Astrocyte (in vitro differentiated cells and primary cell): ENCODE data around the gene SYPL2. TPM values are rescaled to one million over a fixed set of nuclear protein-coding genes. Genes with fewer than 3 reads are reported as not detected.

Experiments
- DNase-seq: peaks from one replicate; pipeline ENCODE4 v3.0.0-alpha.2; 2010; ENCODE audit warnings: low read depth
- FAIRE-seq: peaks from 2 replicates; lab custom pipeline; 2011; peaks lifted over from hg19 to GRCh38; lab: Jason Lieb, UNC
- H2AFZ ChIP-seq: 2 replicates; pipeline ENCODE4 v1.6.0; 2012; ENCODE audit warnings: low read depth, low read length, inconsistent platforms
- H3K27ac ChIP-seq: 2 replicates; pipeline ENCODE4 v1.5.1; 2011; ENCODE audit warnings: low read depth, low read length, inconsistent platforms
- H3K27me3 ChIP-seq: 2 replicates; pipeline ENCODE4 v1.6.0; 2011; ENCODE audit warnings: low read length, inconsistent platforms; ENCODE audit not compliant: insufficient read depth
- H3K36me3 ChIP-seq: 2 replicates; pipeline ENCODE4 v1.5.1; 2011; ENCODE audit warnings: low read length, inconsistent platforms; ENCODE audit not compliant: insufficient read depth
- H3K4me1 ChIP-seq: 2 replicates; pipeline ENCODE4 v1.5.1; 2011; ENCODE audit warnings: low read length, inconsistent platforms; ENCODE audit not compliant: insufficient read depth
- H3K4me2 ChIP-seq: 2 replicates; pipeline ENCODE4 v1.6.0; 2012; ENCODE audit warnings: low read length, inconsistent platforms
- H3K4me3 ChIP-seq: 2 replicates; pipeline ENCODE4 v1.5.1; 2011; ENCODE audit warnings: low read depth, mild to moderate bottlenecking, low read length, inconsistent platforms; ENCODE audit not compliant: insufficient read depth
- H3K79me2 ChIP-seq: 2 replicates; pipeline ENCODE4 v1.6.0; 2012; ENCODE audit warnings: mild to moderate bottlenecking, low read length, inconsistent platforms; ENCODE audit not compliant: insufficient read depth
- H3K9ac ChIP-seq: 2 replicates; pipeline ENCODE4 v1.6.0; 2012; ENCODE audit warnings: mild to moderate bottlenecking, low read length, inconsistent platforms
- H3K9me3 ChIP-seq: 2 replicates; pipeline ENCODE4 v1.5.1; 2012; ENCODE audit warnings: low read depth, mild to moderate bottlenecking, low read length, inconsistent platforms; ENCODE audit not compliant: insufficient read depth
- H4K20me1 ChIP-seq: 2 replicates; pipeline ENCODE4 v1.6.0; 2012; ENCODE audit warnings: low read length, inconsistent platforms; ENCODE audit not compliant: insufficient read depth
- H3K27ac Mint-ChIP-seq: one replicate; pipeline ENCODE4 v1.8.0; 2021; ENCODE audit warnings: mild to moderate bottlenecking, mixed read lengths; ENCODE audit not compliant: unreplicated experiment
- H3K27me3 Mint-ChIP-seq: one replicate; pipeline ENCODE4 v1.8.0; 2021; ENCODE audit warnings: low read depth, mixed read lengths; ENCODE audit not compliant: unreplicated experiment
- H3K36me3 Mint-ChIP-seq: one replicate; pipeline ENCODE4 v1.8.0; 2021; ENCODE audit warnings: low read depth, mixed read lengths; ENCODE audit not compliant: unreplicated experiment
- H3K4me1 Mint-ChIP-seq: one replicate; pipeline ENCODE4 v1.8.0; 2021; ENCODE audit warnings: low read depth, mixed read lengths; ENCODE audit not compliant: unreplicated experiment
- H3K4me3 Mint-ChIP-seq: one replicate; pipeline ENCODE4 v1.8.0; 2021; ENCODE audit warnings: mild to moderate bottlenecking, moderate library complexity, mixed read lengths; ENCODE audit not compliant: unreplicated experiment
- H3K9me3 Mint-ChIP-seq: one replicate; pipeline ENCODE4 v1.8.0; 2021; ENCODE audit warnings: mild to moderate bottlenecking, mixed read lengths; ENCODE audit not compliant: unreplicated experiment
- EZH2 ChIP-seq: IDR thresholded peaks from 2 replicates; pipeline ENCODE4 v1.6.1; 2012; ENCODE audit warnings: mild to moderate bottlenecking, low read length, inconsistent platforms; ENCODE audit not compliant: insufficient read depth
- total RNA-seq: library from RNA; stranded (reverse); gene quantifications from 2 replicates; pipeline ENCODE4 v1.2.1, GENCODE V29; 2021
- TF ChIP-seq, protein P1 (sequence below): IDR thresholded peaks from 2 replicates; pipeline ENCODE4 v1.5.1; 2011; ENCODE audit warnings: low read depth, mild to moderate bottlenecking, inconsistent platforms, low read length, moderate library complexity; ENCODE audit not compliant: insufficient read depth

SYPL2 gene
- total RNA-seq, 1 donor from 2014 or later: 0.70 TPM

DNA sequence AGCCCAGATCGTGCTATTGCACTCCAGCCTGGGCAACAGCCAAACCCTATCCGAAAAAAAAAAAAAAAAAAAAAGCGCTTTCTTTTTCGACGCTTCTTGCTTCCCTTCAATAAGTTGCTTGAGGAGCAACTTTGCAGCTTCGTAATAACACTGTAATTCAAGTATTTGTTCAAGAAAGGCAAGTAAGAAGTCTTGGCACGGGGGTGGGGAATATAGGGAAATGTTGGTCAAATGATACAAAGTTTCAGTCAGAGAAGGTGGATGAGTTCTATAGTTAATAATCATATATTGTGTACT, 39.2 kb upstream of the SYPL2 start:
- Mint-ChIP-seq H3K27ac (peak overlapping the region; percentile 13), H3K27me3 (no peaks in the 10 kb centered on the region), H3K9me3 (no peaks in the 10 kb centered on the region), H3K4me3 (peak overlapping the region; percentile 93), H3K36me3 (no peaks in the 10 kb centered on the region), H3K4me1 (peaks cover 16% of the 10 kb centered on the region)
- TF ChIP-seq EZH2: no peak
- TF ChIP-seq, protein P1, sequence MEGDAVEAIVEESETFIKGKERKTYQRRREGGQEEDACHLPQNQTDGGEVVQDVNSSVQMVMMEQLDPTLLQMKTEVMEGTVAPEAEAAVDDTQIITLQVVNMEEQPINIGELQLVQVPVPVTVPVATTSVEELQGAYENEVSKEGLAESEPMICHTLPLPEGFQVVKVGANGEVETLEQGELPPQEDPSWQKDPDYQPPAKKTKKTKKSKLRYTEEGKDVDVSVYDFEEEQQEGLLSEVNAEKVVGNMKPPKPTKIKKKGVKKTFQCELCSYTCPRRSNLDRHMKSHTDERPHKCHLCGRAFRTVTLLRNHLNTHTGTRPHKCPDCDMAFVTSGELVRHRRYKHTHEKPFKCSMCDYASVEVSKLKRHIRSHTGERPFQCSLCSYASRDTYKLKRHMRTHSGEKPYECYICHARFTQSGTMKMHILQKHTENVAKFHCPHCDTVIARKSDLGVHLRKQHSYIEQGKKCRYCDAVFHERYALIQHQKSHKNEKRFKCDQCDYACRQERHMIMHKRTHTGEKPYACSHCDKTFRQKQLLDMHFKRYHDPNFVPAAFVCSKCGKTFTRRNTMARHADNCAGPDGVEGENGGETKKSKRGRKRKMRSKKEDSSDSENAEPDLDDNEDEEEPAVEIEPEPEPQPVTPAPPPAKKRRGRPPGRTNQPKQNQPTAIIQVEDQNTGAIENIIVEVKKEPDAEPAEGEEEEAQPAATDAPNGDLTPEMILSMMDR: no peak
- Histone ChIP-seq H2AFZ (peak overlapping the region; percentile 84), H3K4me2 (peak overlapping the region; percentile 97), H3K27me3 (no peaks in the 10 kb centered on the region), H4K20me1 (peaks cover 28% of the 10 kb centered on the region), H3K36me3 (no peaks in the 10 kb centered on the region), H3K27ac (peak overlapping the region; percentile 84), H3K79me2 (peaks cover 43% of the 10 kb centered on the region), H3K9me3 (no peaks in the 10 kb centered on the region), H3K4me3 (peak overlapping the region; percentile 92), H3K9ac (peak overlapping the region; percentile 91), H3K4me1 (peaks cover 8% of the 10 kb centered on the region)
- FAIRE-seq: no peak
- no peak for DNase-seq

DNA sequence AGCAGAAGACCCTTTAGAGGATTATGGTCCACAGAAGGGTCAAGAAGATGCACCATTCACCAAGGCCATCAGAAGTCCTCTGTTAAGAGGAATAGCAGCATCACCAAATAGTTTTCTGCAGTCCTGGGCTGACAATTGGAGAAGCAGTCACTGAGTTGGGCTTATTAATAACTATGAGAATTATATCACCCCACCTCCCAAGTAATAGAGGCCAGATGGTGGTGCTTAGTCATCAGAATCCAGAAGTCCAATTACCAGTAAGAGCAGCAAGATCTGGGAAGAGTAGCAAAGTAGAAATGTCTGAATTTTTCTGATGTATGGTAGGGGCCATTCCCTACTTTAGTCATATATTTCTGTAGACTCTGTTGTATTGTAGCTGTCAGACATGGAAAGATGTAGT, 34.0 kb upstream of the SYPL2 start:
- Mint-ChIP-seq H3K27ac (no peak overlapping the region), H3K9me3 (peaks cover 4% of the 10 kb centered on the region), H3K4me3 (no peak overlapping the region), H3K4me1 (no peaks in the 10 kb centered on the region), H3K27me3 (no peaks in the 10 kb centered on the region), H3K36me3 (peaks cover 2% of the 10 kb centered on the region)
- no peaks in the 10 kb centered on the region for H3K36me3 ChIP-seq
- H3K79me2 ChIP-seq: peaks cover 3% of the 10 kb centered on the region
- no peak overlapping the region for H3K4me3 ChIP-seq
- TF ChIP-seq EZH2: no peak
- TF ChIP-seq, protein P1: no peak
- DNase-seq: no peak
- H3K9me3 ChIP-seq: no peaks in the 10 kb centered on the region
- no peaks in the 10 kb centered on the region for H4K20me1 ChIP-seq
- H3K27me3 ChIP-seq: no peaks in the 10 kb centered on the region
- H3K9ac ChIP-seq: no peak overlapping the region
- no peak overlapping the region for H3K4me2 ChIP-seq
- no peak overlapping the region for H2AFZ ChIP-seq
- no peak overlapping the region for H3K27ac ChIP-seq
- FAIRE-seq: no peak
- no peaks in the 10 kb centered on the region for H3K4me1 ChIP-seq

DNA sequence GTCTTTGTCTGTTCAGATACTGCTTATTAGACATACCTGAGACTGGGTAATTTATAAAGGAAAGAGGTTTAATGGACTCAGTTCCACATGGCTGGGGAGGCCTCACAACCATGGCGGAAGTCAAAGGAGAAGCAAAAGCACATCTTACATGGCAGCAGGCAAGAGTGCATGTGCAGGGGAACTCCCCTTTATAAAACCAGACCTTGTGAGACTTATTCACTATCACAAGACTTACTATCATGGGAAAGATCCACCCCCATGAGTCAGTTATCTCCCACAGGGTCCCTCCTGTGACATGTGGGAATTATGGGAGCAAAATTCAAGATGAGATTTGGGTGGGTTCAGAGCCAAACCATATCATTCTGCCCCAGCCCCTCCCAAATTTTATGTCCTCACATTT, 33.0 kb upstream of the SYPL2 start:
- H4K20me1 ChIP-seq: no peaks in the 10 kb centered on the region
- Mint-ChIP-seq H3K4me3 (no peak overlapping the region), H3K4me1 (no peaks in the 10 kb centered on the region), H3K27ac (no peak overlapping the region), H3K9me3 (peaks cover 4% of the 10 kb centered on the region), H3K27me3 (no peaks in the 10 kb centered on the region), H3K36me3 (peaks cover 2% of the 10 kb centered on the region)
- peaks cover 3% of the 10 kb centered on the region for H3K4me1 ChIP-seq
- TF ChIP-seq, protein P1: no peak
- no peaks in the 10 kb centered on the region for H3K36me3 ChIP-seq
- no peak overlapping the region for H3K4me2 ChIP-seq
- DNase-seq (no peak), FAIRE-seq (no peak)
- H3K27ac ChIP-seq: no peak overlapping the region
- H3K4me3 ChIP-seq: no peak overlapping the region
- no peak overlapping the region for H3K9ac ChIP-seq
- H3K79me2 ChIP-seq: no peaks in the 10 kb centered on the region
- H3K27me3 ChIP-seq: no peaks in the 10 kb centered on the region
- no peaks in the 10 kb centered on the region for H3K9me3 ChIP-seq
- H2AFZ ChIP-seq: no peak overlapping the region
